GM12892 (cell line): ENCODE results near the gene DDIT4.

Experiments
- POLR2A ChIP-seq: IDR thresholded peaks from 2 replicates; pipeline ENCODE4 v1.6.1; 2011; ENCODE audit warnings: low read depth, low read length, control low read depth
- POLR2AphosphoS5 ChIP-seq: IDR thresholded peaks from 2 replicates; pipeline ENCODE4 v1.6.1; 2011; ENCODE audit warnings: low read depth, low read length, control low read depth
- TAF1 ChIP-seq: IDR thresholded peaks from 2 replicates; pipeline ENCODE4 v1.6.1; 2011; ENCODE audit warnings: low read depth, mild to moderate bottlenecking, control low read depth, low read length, borderline replicate concordance

- no peak for TF ChIP-seq POLR2A
- no peak for TF ChIP-seq POLR2AphosphoS5
- no peak for TF ChIP-seq TAF1
These were observed 38.0 kb upstream of the DDIT4 start for GRCh38 chr10:72235544-72236279.
